CD4-positive, alpha-beta T cell treated with Interleukin-17A for 1 hour (primary cell): ENCODE data around the gene AFF2.

Experiments
- DNase-seq: peaks from one replicate; pipeline ENCODE4 v3.0.0-alpha.2; 2020

Gene AFF2

GRCh38 chrX:148940411-148940996, 440.1 kb downstream of the AFF2 start:
- DNase-seq = no peak

- DNase-seq = no peak
These were observed 442.3 kb downstream of the AFF2 start for GRCh38 chrX:148942754-148943153.

- no peak for DNase-seq
These were observed 447.1 kb downstream of the AFF2 start for GRCh38 chrX:148947399-148947975.

GRCh38 chrX:148956352-148956751, 455.9 kb downstream of the AFF2 start:
- no peak for DNase-seq

- no peak for DNase-seq
These were observed 458.5 kb downstream of the AFF2 start for GRCh38 chrX:148958901-148959300.

GRCh38 chrX:148960060-148960459, 459.6 kb downstream of the AFF2 start:
- no peak for DNase-seq

GRCh38 chrX:148961985-148962384, 461.6 kb downstream of the AFF2 start:
- DNase-seq = no peak

- no peak for DNase-seq
These were observed 476.4 kb downstream of the AFF2 start for GRCh38 chrX:148976571-148977400.

- DNase-seq = no peak
These were observed 479.4 kb downstream of the AFF2 start for GRCh38 chrX:148979786-148980185.

- no peak for DNase-seq
These were observed 483.8 kb downstream of the AFF2 start for GRCh38 chrX:148984238-148984637.

- DNase-seq = no peak
These were observed 491.1 kb downstream of the AFF2 start for GRCh38 chrX:148991502-148991901.

GRCh38 chrX:148995661-148996060, 495.2 kb downstream of the AFF2 start:
- DNase-seq = no peak

GRCh38 chrX:149002320-149002719, 501.9 kb downstream of the AFF2 start:
- no peak for DNase-seq

- no peak for DNase-seq
These were observed 503.6 kb downstream of the AFF2 start for GRCh38 chrX:149003863-149004660.

GRCh38 chrX:149004936-149005335, 504.5 kb downstream of the AFF2 start:
- no peak for DNase-seq

GRCh38 chrX:149006235-149006634, 505.8 kb downstream of the AFF2 start:
- DNase-seq = no peak

GRCh38 chrX:149007423-149007822, 507.0 kb downstream of the AFF2 start:
- DNase-seq = no peak

GRCh38 chrX:149010013-149010852, 509.8 kb downstream of the AFF2 start:
- DNase-seq = no peak

- no peak for DNase-seq
These were observed 510.4 kb downstream of the AFF2 start for GRCh38 chrX:149010853-149011224.

- no peak for DNase-seq
These were observed 512.7 kb downstream of the AFF2 start for GRCh38 chrX:149013081-149013480.

GRCh38 chrX:149021159-149021558, 520.7 kb downstream of the AFF2 start:
- no peak for DNase-seq

GRCh38 chrX:149022485-149022884, 522.1 kb downstream of the AFF2 start:
- DNase-seq = no peak

GRCh38 chrX:149032449-149032848, 532.0 kb downstream of the AFF2 start:
- no peak for DNase-seq
